NCI-H1694 treated with DMSO at 0.1 percent for 48 hours (cell line): Measurements from ENCODE around the gene JUND.

ENCODE experiments used
- DNase-seq: peaks from one replicate; lab custom pipeline; 2025; lab: John Stamatoyannopoulos, UW

The JUND gene

GRCh38 chr19:18289471-18290301 is 8.3 kb upstream of the JUND start:
- DNase-seq = no peak

- DNase-seq = no peak
Measured at GRCh38 chr19:18287836-18288772, 6.7 kb upstream of the JUND start.

- DNase-seq = no peak
Measured at GRCh38 chr19:18286973-18287635, 5.7 kb upstream of the JUND start.

- DNase-seq = no peak
Measured at GRCh38 chr19:18284712-18285360, 3.4 kb upstream of the JUND start.

DNA sequence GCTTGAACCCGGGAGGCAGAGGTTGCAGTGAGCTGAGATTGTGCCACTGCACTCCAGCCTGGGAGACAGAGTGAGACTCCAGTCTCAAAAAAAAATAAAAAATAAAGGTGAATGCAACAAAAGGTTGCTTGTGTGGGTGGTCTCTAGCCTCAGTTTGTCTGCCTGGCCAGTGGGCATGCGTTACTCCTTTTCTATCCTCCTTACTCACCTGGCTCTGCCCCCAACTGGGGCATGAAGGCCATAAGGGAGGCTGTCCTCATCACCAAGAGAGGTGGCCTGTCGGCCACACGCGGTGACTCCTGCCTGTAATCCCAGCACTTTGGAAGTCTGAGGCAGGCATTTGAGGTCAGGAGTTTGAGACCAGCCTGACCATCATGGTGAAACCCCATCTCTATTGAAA is 1.9 kb upstream of the JUND start:
- no peak for DNase-seq

- DNase-seq = no peak
Measured at GRCh38 chr19:18282788-18283141, 1.3 kb upstream of the JUND start.

GRCh38 chr19:18282021-18282787 is 782 bp upstream of the JUND start:
- no peak for DNase-seq

DNA sequence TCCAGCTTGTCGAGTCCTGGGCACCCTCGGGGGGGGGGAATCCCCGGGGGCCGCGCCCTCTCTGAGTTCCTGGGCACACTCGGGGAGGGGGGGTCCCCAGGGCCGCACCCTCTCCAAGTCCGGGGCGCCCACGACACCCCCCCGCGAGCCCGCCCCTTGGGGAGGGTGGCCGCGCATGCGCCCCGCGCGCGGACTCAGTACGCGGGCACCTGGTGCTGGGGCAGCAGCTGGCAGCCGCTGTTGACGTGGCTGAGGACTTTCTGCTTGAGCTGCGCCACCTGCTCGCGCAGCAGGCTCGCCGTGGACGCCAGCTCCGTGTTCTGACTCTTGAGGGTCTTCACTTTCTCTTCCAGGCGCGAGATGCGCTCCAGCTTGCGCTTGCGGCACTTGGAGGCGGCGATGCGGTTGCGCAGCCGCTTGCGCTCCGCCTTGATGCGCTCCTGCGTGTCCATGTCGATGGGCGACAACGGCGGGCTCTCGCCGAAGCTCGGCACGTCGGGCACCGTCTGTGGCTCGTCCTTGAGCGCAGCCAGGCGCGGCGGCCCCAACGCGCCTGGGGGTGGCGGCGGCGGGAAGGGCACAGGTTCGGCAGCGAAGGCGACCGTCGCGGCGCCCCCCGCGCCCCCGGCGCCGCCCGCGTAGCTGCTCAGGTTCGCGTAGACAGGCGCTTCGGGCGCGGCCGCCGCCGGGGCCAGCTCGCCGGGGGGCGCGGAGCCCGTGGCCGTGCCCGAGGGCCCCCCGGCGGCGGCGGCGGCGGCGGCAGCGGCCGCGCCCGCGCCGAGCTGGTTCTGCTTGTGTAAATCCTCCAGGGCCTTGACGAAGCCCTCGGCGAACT is 958 bp downstream of the JUND start:
- DNase-seq = peak; percentile 81

DNA sequence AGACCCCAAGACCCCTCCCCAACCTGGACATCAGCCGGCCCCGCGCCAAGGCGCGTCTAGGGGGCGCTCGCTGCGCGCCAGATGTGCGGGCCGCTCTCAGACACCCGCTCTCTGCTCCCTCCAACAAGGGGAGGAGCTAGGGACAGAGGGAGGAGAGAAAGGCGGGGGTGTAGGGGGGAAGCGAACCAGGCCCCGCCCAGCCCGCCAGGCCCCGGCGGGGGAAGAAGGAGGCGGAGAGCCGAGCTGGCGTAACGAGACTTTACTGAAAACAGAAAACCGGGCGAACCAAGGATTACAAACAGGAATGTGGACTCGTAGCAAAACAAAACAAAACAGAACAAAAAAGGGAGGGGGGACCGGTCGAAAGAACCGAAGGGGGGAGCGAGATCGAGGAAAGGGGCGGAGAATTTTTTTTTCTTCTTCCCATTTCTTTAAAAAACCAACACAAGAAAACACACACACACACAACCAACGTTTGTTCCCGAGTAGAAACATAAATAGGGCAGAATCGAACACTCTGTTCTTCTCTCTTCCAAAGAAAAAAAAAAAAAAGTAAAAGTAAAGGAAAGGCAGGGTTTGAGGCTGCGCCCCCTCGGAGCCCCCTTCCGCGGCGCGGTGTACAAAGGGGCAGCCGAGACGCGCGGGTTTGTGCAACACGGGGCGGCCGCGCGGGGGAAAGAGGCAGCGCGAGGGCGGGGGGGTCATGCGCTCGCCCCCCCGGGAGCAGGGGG is 1.7 kb downstream of the JUND start:
- peak; percentile 92 for DNase-seq

DNA sequence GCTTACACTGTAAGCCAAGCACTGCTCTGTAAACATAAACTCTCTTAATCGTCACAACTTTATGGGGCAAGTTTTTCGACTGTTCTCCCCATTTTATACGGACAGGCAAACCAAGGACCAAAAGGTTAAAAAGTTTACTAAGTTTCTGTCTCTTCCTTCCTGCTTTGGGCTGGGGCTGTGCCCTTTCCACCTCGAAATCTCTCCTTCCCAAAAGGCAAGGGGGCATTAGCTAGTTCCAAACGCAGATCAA is 2.2 kb downstream of the JUND start:
- no peak for DNase-seq

- no peak for DNase-seq
Measured at GRCh38 chr19:18278521-18279265, 2.7 kb downstream of the JUND start.

DNA sequence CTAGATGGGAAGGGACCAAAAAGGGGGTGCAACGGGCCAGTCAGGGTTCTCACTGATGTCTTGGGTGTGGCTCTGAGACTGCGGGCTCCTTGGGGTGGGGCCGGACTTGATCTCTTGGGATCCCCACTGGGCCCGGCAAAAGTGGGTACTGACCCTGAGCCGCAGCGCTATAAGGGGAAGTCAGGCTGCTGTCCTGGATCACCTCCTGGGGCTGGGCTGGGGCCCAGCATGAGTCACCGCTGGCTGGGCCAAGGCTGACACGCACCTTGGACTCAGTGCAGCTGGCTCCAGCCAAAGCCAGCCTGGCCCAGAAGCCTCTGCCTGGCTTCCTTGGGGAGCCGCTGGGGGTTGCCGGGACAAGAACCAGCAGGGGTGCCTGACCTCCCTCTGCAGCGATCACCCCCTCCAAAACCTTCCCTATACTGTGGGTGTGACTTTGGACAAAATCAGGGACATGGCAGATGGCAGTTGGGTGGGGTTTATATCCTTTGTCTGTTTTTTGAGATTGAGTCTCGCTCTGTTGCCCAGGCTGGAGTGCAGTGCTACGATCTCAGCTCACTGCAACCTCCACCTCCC is 6.6 kb downstream of the JUND start:
- no peak for DNase-seq

GRCh38 chr19:18274219-18274780 is 7.1 kb downstream of the JUND start, which contains the start of gene IQCN:
Gene IQCN, minus strand, starts transcription at chr19:18274452. Its CDS starts 4,974 bp downstream, at chr19:18269478.
- DNase-seq = no peak

- no peak for DNase-seq
Measured at GRCh38 chr19:18273561-18274218, 7.7 kb downstream of the JUND start.

- no peak for DNase-seq
Measured at GRCh38 chr19:18271433-18271841, 10.0 kb downstream of the JUND start.

DNA sequence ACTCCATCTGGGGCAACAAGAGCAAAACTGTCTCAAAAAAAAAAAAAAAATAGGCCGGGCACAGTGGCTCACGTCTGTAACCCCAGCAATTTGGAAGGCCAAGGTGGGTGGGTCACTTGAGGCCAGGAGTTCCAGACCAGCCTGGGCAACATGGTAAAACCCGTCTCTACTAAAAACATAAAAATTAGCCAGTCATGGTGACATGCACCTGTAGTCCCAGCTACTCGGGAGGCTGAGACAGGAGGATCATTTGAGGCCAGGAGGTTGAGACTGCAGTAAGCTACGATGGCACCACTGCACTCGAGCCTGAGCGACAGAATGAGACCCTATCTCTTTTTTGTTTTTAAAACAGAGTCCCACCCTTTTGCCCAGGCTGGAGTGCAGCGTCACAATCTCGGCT is 11.1 kb downstream of the JUND start:
- DNase-seq = no peak

GRCh38 chr19:18269070-18269723 is 12.2 kb downstream of the JUND start:
- DNase-seq = no peak
